Nucleus accumbens (tissue), 56 donors: Measurements from ENCODE around the gene RABEPK.
"Not testable (repeated sequence)": the region's sequence is repeated elsewhere in the genome, so short reads cannot be mapped to it uniquely, and the experiment has no call there.

ENCODE experiments used
- DNase-seq, 56 donors: peaks; one replicate each; lab custom pipeline; 2025; lab: John Stamatoyannopoulos, UW

RABEPK gene

GRCh38 chr9:125200216-125201047 lies at the start of gene RABEPK:
Gene RABEPK (plus strand): TSS chr9:125200542. CDS start chr9:125203014, 2,472 bp downstream.
- peak; percentile 17 to 93 (median 81) for DNase-seq

- DNase-seq, result peak in 9 of 56 donors; percentile 1 to 32 (median 10)
These were observed 48.6 kb upstream of the RABEPK start for GRCh38 chr9:125151730-125152129.

GRCh38 chr9:125153712-125154367 lies 46.5 kb upstream of the RABEPK start:
- DNase-seq, result no peak

- no peak for DNase-seq
These were observed 43.8 kb upstream of the RABEPK start for GRCh38 chr9:125156551-125156950.

- DNase-seq, result no peak
These were observed 39.6 kb upstream of the RABEPK start for GRCh38 chr9:125160750-125161149.

GRCh38 chr9:125161284-125161918 lies 38.9 kb upstream of the RABEPK start:
- no peak for DNase-seq

GRCh38 chr9:125162891-125163290 lies 37.5 kb upstream of the RABEPK start:
- not testable (repeated sequence) for DNase-seq

- DNase-seq, result no peak
These were observed 33.6 kb upstream of the RABEPK start for GRCh38 chr9:125166762-125167161.

- DNase-seq, result no peak
These were observed 30.4 kb upstream of the RABEPK start for GRCh38 chr9:125169895-125170294.

- no peak for DNase-seq
These were observed 28.1 kb upstream of the RABEPK start for GRCh38 chr9:125172031-125172755.

GRCh38 chr9:125176636-125177035 lies 23.7 kb upstream of the RABEPK start:
- no peak for DNase-seq

- no peak for DNase-seq
These were observed 22.5 kb upstream of the RABEPK start for GRCh38 chr9:125177888-125178287.

GRCh38 chr9:125179776-125180175 lies 20.6 kb upstream of the RABEPK start:
- DNase-seq, result not testable (repeated sequence)

- no peak for DNase-seq
These were observed 19.5 kb upstream of the RABEPK start for GRCh38 chr9:125180876-125181275.

GRCh38 chr9:125181756-125182155 lies 18.6 kb upstream of the RABEPK start:
- not testable (repeated sequence) for DNase-seq

- no peak for DNase-seq
These were observed 17.3 kb upstream of the RABEPK start for GRCh38 chr9:125183054-125183453.

GRCh38 chr9:125183561-125183960 lies 16.8 kb upstream of the RABEPK start:
- no peak for DNase-seq

GRCh38 chr9:125189011-125189360 lies 11.4 kb upstream of the RABEPK start:
- peak in 13 of 56 donors; percentile 5 to 46 (median 28) for DNase-seq

GRCh38 chr9:125189361-125190289 lies 10.7 kb upstream of the RABEPK start, which contains the start of gene PPP6C:
Gene PPP6C (minus strand): TSS chr9:125189803. CDS start chr9:125189718, 85 bp downstream.
- DNase-seq, result peak; percentile 47 to 98 (median 96)
